Gastroesophageal sphincter (tissue), 3 donors: ENCODE results near the gene SRP68.

Source experiments
- CTCF ChIP-seq, 4 experiments: fragments of 200-600 bp in 2 of 4; fragments of 450-650 bp in 2 of 4; sonication (generic) in 1 of 4; IDR thresholded peaks; one replicate each; pipeline ENCODE4 v1.5.1; 2017 to 2019; ENCODE audit warnings: antibody characterized with exemption in 4 of 4, mild to moderate bottlenecking in 2 of 4, moderate library complexity in 2 of 4
- POLR2A ChIP-seq, 2 donors: fragments of 450-650 bp; IDR thresholded peaks; one replicate each; pipeline ENCODE4 v1.6.1; 2017; ENCODE audit warnings: antibody characterized with exemption in 2 of 2, mild to moderate bottlenecking in 2 of 2, moderate library complexity in 1 of 2
- POLR2AphosphoS5 ChIP-seq: sonication (generic); formaldehyde crosslinking; IDR thresholded peaks from one replicate; pipeline ENCODE4 v1.6.1; 2017; ENCODE audit warnings: antibody characterized with exemption

- TF ChIP-seq CTCF (IDR thresholded peaks at IDR 0.05) (no peak), POLR2A (IDR thresholded peaks at IDR 0.05) (no peak), POLR2AphosphoS5 (no peak)
Observed at GRCh38 chr17:76078860-76079534, 6.7 kb upstream of the SRP68 start, which contains the start of gene ZACN.
